NCI-H128 (cell line): ENCODE measurements around the gene RNF157.
"Not testable (repeated sequence)": the region's sequence is repeated elsewhere in the genome, so short reads cannot be mapped to it uniquely, and the experiment has no call there.

ENCODE experiments used
- DNase-seq: peaks from one replicate; lab custom pipeline; 2025; ENCODE audit not compliant: unreplicated experiment; lab: John Stamatoyannopoulos, UW

The RNF157 gene

GRCh38 chr17:76236603-76237002, 3.7 kb downstream of the RNF157 start:
- DNase-seq = no peak

- DNase-seq = no peak
Measured at GRCh38 chr17:76235883-76236282, 4.4 kb downstream of the RNF157 start.

GRCh38 chr17:76234354-76234679, 6.0 kb downstream of the RNF157 start:
- no peak for DNase-seq

- DNase-seq = no peak
Measured at GRCh38 chr17:76233588-76234353, 6.5 kb downstream of the RNF157 start.

- no peak for DNase-seq
Measured at GRCh38 chr17:76232342-76232741, 8.0 kb downstream of the RNF157 start.

GRCh38 chr17:76226749-76227148, 13.5 kb downstream of the RNF157 start:
- not testable (repeated sequence) for DNase-seq

- not testable (repeated sequence) for DNase-seq
Measured at GRCh38 chr17:76225373-76226086, 14.8 kb downstream of the RNF157 start.

GRCh38 chr17:76223802-76224201, 16.5 kb downstream of the RNF157 start:
- no peak for DNase-seq

GRCh38 chr17:76219670-76220383, 20.5 kb downstream of the RNF157 start:
- DNase-seq = no peak

- DNase-seq = no peak
Measured at GRCh38 chr17:76217081-76217480, 23.2 kb downstream of the RNF157 start.

GRCh38 chr17:76213491-76213890, 26.8 kb downstream of the RNF157 start:
- no peak for DNase-seq

GRCh38 chr17:76208120-76208519, 32.2 kb downstream of the RNF157 start:
- no peak for DNase-seq

- no peak for DNase-seq
Measured at GRCh38 chr17:76207275-76208059, 32.8 kb downstream of the RNF157 start.

- not testable (repeated sequence) for DNase-seq
Measured at GRCh38 chr17:76205542-76206144, 34.6 kb downstream of the RNF157 start.

- DNase-seq = no peak
Measured at GRCh38 chr17:76204277-76204676, 36.0 kb downstream of the RNF157 start.

GRCh38 chr17:76200354-76200753, 39.9 kb downstream of the RNF157 start:
- no peak for DNase-seq

- no peak for DNase-seq
Measured at GRCh38 chr17:76199469-76199868, 40.8 kb downstream of the RNF157 start.

GRCh38 chr17:76198702-76199101, 41.6 kb downstream of the RNF157 start:
- DNase-seq = no peak

- no peak for DNase-seq
Measured at GRCh38 chr17:76197911-76198310, 42.4 kb downstream of the RNF157 start.

- DNase-seq = no peak
Measured at GRCh38 chr17:76196675-76197074, 43.6 kb downstream of the RNF157 start.
